Measurements from ENCODE around the gene LAD1. TPM values are rescaled to one million over a fixed set of nuclear protein-coding genes. Genes with fewer than 3 reads are reported as not detected.

The LAD1 gene
- total and polyA plus RNA-seq, 9 of the 15 experiments (the other 6 are each of a cell fraction or from before 2014, with no cell fraction given): 0.31 TPM; not detected in 8

- ChIA-PET CTCF (ENCODE audit: low intra/inter-chr PET ratio) (no interaction called here), POLR2A (interaction anchor here (0.9 to 1.0 kb wide), 2 partner anchors 17 to 83 kb away, joined by 4 read pairs; no protein-coding TSS in a partner anchor)
- DNase-seq (ENCODE audit: extremely low read depth in 1 of 4, low spot score in 3 of 4): no peak
- Histone ChIP-seq H2AFZ (ENCODE audit: low read depth, low read length) (no peak overlapping the region), H3K9ac (ENCODE audit: insufficient read depth in 1 of 2, low read depth in 2 of 2, low read length in 2 of 2) (no peak overlapping the region), H3K4me1 (replicated peaks in 1 of 2; ENCODE audit: control insufficient read depth in 2 of 2, insufficient read depth in 2 of 2, low read length in 2 of 2) (peaks cover 0 to 3% of the 10 kb centered on the region in 2 experiments; a peak in 1 of 5 replicates), H3K27me3 (ENCODE audit: control insufficient read depth in 2 of 2, insufficient read depth in 2 of 2, low read length in 2 of 2) (peaks cover 2 to 91% of the 10 kb centered on the region in 2 experiments; a peak in 3 of 5 replicates), H3K9me1 (ENCODE audit: control insufficient read depth, insufficient read depth, low read length) (no peaks in the 10 kb centered on the region), H4K20me1 (replicated peaks; ENCODE audit: control insufficient read depth, insufficient read depth, low read length) (peaks cover 31% of the 10 kb centered on the region), H3K9me3 (replicated peaks; ENCODE audit: control insufficient read depth, insufficient read depth, low read depth, low read length) (no peaks in the 10 kb centered on the region), H3K4me3 (no peak overlapping the region), H3K27ac (ENCODE audit: extremely low read depth, low read depth, low read length) (no peak overlapping the region), H3K79me2 (ENCODE audit: control insufficient read depth, insufficient read depth, low read length) (no peaks in the 10 kb centered on the region), H3K4me2 (ENCODE audit: insufficient read depth, low read length) (no peak overlapping the region), H3K36me3 (ENCODE audit: control insufficient read depth, insufficient read depth, low read length) (no peaks in the 10 kb centered on the region)
- FAIRE-seq: no peak
- in situ Hi-C loops (cut with MboI): no loop called here
- WGBS (ENCODE audit: insufficient coverage, low coverage, missing lambda C conversion rate): under 1% methylated on average over 11 of the region's 11 CpGs
- BruUV-seq (replicated peaks): no TSS peak
- intact Hi-C loops (cut with micrococcal nuclease): no loop called here
- ATAC-seq: no peak
- no peak for TF ChIP-seq SREBF1 (IDR thresholded peaks at IDR 0.05; ENCODE audit: borderline replicate concordance, low read depth, low read length)
- TF ChIP-seq, protein P1, sequence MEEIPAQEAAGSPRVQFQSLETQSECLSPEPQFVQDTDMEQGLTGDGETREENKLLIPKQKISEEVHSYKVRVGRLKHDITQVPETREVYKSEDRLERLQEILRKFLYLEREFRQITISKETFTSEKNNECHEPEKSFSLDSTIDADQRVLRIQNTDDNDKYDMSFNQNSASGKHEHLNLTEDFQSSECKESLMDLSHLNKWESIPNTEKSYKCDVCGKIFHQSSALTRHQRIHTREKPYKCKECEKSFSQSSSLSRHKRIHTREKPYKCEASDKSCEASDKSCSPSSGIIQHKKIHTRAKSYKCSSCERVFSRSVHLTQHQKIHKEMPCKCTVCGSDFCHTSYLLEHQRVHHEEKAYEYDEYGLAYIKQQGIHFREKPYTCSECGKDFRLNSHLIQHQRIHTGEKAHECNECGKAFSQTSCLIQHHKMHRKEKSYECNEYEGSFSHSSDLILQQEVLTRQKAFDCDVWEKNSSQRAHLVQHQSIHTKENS (CRISPR knock-in tag; IDR thresholded peaks at IDR 0.05): no peak
- TF ChIP-seq ZNF445 (CRISPR knock-in tag; IDR thresholded peaks at IDR 0.05; ENCODE audit: low read depth): no peak
- TF ChIP-seq SNIP1 (IDR thresholded peaks at IDR 0.05; ENCODE audit: low read depth): no peak
- no peak for TF ChIP-seq EP400 (IDR thresholded peaks at IDR 0.05)
- no peak for TF ChIP-seq HNRNPH1 (optimal IDR thresholded peaks at IDR 0.05; ENCODE audit: low read depth, low read length)
- no peak for TF ChIP-seq ZBED1 (IDR thresholded peaks at IDR 0.05)
- TF ChIP-seq HDAC6 (IDR thresholded peaks at IDR 0.05; ENCODE audit: low read depth, low read length): no peak
- no peak for TF ChIP-seq TEAD4 (IDR thresholded peaks at IDR 0.05; ENCODE audit: low read length)
- no peak for TF ChIP-seq TEAD4 (CRISPR knock-in tag; IDR thresholded peaks at IDR 0.05; ENCODE audit: borderline replicate concordance)
- no peak for TF ChIP-seq SAFB (IDR thresholded peaks at IDR 0.05; ENCODE audit: borderline replicate concordance, low read depth, low read length)
- no peak for TF ChIP-seq ZBTB34 (CRISPR knock-in tag; IDR thresholded peaks at IDR 0.05)
- TF ChIP-seq MED1 (CRISPR knock-in tag; IDR thresholded peaks at IDR 0.05; ENCODE audit: borderline replicate concordance): no peak
- no peak for TF ChIP-seq HMG20A (CRISPR knock-in tag; conservative IDR thresholded peaks at IDR 0.05)
- TF ChIP-seq EWSR1 (IDR thresholded peaks at IDR 0.05; ENCODE audit: borderline replicate concordance, low read depth, partially characterized antibody): no peak
- no peak for TF ChIP-seq PHF20 (IDR thresholded peaks at IDR 0.05; ENCODE audit: partially characterized antibody)
- no peak for TF ChIP-seq RFX5 (IDR thresholded peaks at IDR 0.05; ENCODE audit: low read depth, low read length)
- TF ChIP-seq MLX (CRISPR knock-in tag; conservative IDR thresholded peaks at IDR 0.05): no peak
- TF ChIP-seq CHD1 (IDR thresholded peaks at IDR 0.05; ENCODE audit: low read length): no peak
Observed at GRCh38 chr1:201365251-201365650, 33.9 kb downstream of the LAD1 start.

Data from K562 (cell line).